LNCAP (cell line): Measurements from ENCODE around the gene PRSS3.

ENCODE experiments used
- TF ChIP-seq, protein P1 (sequence below): fragments of 450-650 bp; IDR thresholded peaks from 2 replicates; pipeline ENCODE4 v1.5.1; 2017; ENCODE audit warnings: mild to moderate bottlenecking

PRSS3 gene

DNA sequence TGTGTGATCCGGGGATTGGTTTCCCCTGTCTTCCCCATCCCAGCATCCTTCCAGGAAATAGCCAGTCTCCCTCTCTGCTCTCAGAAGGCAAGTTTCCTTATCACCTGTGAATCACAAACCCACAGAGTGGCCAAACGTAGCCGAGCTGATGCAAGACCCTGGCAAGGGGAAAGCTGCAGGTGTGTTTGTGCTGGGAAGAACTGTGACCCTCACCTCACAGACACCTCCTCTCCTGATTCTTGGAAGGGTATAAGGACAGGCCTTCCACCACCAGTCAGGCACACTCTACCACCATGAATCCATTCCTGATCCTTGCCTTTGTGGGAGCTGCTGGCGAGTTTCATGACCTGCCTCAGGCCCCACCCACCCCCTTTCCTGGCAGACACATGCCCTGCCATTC lies at the start of gene PRSS3:
Gene PRSS3 (plus strand): TSS at position 281 of the 400 bp plus-strand sequence. CDS start 13 bp downstream, at position 294.
- TF ChIP-seq, protein P1, sequence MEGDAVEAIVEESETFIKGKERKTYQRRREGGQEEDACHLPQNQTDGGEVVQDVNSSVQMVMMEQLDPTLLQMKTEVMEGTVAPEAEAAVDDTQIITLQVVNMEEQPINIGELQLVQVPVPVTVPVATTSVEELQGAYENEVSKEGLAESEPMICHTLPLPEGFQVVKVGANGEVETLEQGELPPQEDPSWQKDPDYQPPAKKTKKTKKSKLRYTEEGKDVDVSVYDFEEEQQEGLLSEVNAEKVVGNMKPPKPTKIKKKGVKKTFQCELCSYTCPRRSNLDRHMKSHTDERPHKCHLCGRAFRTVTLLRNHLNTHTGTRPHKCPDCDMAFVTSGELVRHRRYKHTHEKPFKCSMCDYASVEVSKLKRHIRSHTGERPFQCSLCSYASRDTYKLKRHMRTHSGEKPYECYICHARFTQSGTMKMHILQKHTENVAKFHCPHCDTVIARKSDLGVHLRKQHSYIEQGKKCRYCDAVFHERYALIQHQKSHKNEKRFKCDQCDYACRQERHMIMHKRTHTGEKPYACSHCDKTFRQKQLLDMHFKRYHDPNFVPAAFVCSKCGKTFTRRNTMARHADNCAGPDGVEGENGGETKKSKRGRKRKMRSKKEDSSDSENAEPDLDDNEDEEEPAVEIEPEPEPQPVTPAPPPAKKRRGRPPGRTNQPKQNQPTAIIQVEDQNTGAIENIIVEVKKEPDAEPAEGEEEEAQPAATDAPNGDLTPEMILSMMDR: no peak

- TF ChIP-seq, protein P1: no peak
These were observed 46.6 kb upstream of the PRSS3 start for GRCh38 chr9:33748633-33749304.

DNA sequence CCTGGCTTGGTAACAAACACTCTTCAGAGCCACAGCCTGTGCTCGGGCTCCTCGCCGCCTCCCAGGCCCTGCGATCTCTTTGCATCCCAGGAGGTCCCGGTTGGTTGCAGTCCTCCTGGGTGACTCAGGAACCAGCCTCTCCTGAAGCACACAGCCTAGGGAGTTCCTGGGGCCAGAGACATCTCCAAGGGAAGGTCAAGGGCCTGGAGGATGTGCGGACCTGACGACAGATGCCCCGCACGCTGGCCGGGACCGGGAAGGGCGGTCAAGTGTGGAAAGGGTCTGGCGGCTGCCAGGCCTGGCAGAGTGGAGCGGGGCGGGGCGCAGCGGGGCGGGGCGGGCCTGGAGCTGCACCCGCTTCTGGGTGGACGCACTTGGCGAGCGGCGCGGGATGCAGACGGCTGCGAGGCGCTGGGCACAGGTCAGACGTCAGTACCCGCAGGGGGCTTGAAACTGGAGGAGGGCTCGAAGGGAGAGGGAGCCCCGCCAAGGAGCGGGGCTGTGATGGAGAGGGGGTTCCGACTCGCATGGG lies 45.0 kb upstream of the PRSS3 start:
- TF ChIP-seq, protein P1: no peak

DNA sequence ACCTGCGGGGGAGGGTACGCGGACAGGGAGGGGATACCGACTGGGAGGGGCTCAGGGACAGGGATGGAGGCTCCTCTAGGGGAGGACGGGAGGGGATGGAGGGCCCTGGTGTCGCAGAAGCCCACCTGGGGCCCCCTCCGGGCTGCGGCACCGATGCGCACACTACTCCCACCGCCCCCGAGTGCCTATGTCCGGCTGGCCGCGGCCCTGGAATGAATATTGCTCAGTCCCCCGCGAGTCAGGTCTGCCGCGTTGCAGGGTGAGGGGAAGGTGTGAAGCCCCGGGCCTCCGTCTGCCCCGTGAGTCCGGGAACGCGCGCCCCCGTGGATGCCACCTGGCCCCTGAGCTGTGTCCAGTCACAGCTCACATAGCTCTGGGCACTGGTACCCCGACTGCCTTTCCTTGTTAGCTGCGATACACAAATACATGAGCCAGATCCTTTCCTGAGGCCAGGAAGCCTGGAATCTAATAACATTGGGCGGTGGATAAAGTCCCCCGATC lies 44.5 kb upstream of the PRSS3 start:
- TF ChIP-seq, protein P1: no peak

GRCh38 chr9:33751536-33752129 lies 43.7 kb upstream of the PRSS3 start:
- TF ChIP-seq, protein P1: no peak

DNA sequence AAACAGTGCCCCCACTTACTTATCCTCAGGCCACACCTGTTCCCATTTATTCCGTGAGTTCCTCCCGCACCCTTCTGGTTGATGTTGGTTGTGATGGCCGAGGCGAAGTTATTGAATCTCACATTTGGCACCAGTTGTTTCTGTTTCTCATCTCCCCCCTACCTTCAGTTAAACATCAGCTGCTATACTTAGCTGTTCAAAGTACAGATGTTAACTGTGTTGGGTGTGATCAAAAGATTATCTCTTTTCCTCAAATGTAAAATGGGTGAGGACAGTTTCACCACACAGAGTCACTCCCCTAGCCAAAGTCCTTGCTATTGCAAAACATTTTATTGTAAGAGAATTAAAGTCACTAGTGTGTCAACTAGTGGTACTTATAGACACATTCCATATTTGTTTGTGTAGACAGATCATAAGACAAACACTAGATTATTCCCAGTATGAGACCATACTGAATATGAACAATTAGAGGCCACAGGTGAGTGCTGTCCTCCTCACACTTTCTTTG lies 43.2 kb upstream of the PRSS3 start:
- TF ChIP-seq, protein P1: no peak

DNA sequence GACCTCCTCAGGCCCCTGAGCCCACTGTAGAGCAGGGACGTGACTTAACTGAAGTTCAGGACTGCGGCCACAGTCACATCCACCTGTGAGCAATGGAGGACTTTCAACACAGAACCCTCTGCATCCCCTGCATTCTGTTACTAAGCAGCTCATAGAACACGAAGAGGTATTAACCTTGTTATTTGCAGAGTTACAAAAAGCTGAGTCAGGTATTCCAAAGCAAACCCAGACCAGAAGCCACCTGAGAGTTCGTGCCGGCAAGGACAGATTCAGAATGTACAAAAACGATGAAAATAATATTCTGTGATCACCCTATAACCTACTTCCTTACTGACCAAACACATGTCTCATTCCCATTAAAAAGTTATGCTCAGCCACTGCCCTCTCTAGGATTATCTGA lies 33.0 kb upstream of the PRSS3 start:
- TF ChIP-seq, protein P1: no peak
